HG03025 (cell line): ENCODE results near the gene ADH5.
"Not testable (repeated sequence)": the region's sequence is repeated elsewhere in the genome, so short reads cannot be mapped to it uniquely, and the experiment has no call there.

Experiments used
- ATAC-seq: cut with Tn5 transposase; IDR thresholded peaks from one replicate; pipeline ENCODE4 v1.9.1; 2021; ENCODE audit warnings: mild to moderate bottlenecking, moderate library complexity; ENCODE audit not compliant: unreplicated experiment, low FRiP score

Gene ADH5

DNA sequence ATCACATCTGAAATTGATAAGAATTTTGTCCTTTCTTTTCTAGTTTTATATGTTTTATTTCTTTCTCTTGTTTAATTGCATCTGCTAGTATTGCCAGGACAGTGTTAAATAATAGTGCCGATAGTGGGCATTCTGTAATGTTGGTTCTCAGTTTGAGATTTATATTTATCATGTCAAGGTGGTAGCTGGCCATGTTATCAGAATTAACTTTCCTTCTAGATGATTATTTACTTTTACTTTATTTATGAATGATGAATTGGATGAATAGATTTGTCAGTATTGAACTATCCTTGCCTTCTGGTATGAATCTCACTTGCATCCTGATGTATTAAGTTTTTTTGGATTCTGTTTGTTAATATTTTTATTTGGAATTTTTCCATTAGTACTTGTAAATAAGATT is 50.4 kb downstream of the ADH5 start:
- ATAC-seq = no peak

DNA sequence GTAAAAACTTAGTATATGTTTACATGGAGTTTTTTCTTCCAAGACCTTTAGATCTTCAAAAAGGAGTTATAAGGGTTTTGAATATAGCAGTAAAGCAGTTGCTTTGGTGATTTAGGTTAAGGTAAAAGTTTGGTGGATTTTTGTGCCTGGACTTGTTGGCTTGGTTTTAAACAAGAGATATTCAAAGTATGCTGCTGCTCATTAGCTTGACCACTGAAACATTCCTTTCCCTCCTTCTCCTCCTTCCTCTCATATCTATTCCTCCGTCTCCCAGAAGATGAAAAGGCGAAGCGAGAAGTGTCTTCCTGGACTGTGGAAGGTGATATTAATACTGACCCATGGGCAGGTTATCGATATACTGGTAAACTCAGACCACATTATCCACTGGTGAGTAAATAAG is 54.6 kb downstream of the ADH5 start:
- ATAC-seq = no peak

DNA sequence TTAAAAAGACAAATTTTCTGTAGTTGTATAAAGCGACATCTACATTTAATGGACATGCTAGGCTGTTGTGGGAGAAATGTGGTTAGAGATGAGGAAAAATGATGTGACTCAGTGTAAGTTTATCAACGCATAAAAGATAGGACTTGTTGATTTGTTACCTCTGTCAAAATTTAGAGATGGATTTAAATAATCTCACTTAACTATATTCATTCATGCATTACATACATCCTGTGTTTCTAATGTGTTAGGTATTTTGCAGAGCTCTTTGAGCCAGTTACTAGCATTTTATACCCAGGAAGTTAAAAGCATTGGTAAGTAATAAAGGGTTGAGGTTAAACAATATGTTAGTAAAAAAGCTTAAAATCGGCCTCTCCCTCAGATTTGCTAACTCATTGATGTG is 58.7 kb downstream of the ADH5 start:
- ATAC-seq = no peak

DNA sequence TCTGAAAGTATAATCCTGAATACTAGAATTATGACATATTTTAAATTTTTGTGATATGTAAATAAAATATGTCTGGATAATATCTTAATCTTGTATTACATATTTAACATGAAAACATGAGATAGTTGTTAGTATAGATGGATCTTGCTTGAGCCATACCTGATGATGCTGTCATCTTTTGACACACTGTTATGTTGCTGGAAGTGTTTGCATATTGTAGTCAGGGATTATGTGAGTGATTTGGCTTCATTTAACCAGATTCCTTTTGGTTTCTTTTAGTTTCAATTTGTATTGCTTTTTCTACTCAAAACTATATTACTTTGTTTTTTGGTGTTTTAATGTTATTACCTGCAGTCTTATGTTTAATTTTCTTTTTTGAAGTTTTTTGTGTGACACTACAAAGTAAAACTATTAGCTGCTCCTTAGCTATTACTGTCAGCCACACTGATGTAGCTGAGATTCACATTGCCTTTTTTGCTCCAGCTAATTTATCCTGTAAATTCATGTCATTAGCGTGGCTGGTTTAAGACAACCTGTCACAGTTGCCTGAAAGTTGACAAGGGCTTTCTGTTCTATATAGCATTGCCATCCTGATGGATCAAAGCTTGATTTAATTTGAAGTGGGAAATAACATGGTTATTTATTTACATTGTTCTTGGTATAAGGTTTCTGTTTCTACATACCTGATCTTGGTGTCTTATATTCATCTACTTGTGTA is 59.4 kb downstream of the ADH5 start:
- ATAC-seq = no peak

DNA sequence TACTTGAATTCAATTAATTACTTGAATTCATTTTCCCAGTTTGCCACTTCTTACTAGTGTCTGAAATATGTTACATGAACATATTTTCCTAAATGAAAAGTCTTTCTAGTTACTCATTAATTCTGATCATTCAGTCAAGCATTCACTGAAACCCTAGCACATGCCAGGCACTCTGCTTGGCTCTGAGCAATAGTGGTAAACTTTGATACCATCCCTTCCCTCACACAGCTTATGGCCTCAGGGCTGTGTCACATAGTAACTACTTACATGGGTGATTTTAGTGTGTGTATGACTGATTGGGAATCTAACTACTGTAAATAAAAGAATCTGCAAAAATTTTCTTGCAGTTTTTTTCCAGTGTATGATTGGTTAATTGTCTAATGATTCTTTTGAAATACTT is 60.4 kb downstream of the ADH5 start:
- ATAC-seq = no peak

DNA sequence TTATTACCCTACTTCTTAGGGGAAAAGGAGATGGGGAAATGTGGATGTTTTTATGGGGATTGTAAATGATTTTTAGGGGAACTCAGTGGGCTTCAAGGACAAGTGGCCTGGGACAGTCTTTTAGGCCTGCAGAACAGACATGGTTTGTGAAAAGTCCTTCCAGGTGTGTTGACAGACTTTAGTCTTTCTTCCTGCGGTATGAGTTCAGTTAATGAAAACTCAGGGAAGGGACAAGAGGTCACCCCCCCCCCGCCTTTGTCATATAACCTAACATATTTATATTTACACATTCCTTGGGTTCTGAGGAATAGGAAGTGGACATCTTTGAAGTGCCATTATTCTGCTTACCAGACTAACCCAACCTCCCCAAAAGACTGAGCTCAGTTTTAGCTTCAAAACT is 61.3 kb downstream of the ADH5 start:
- no peak for ATAC-seq

DNA sequence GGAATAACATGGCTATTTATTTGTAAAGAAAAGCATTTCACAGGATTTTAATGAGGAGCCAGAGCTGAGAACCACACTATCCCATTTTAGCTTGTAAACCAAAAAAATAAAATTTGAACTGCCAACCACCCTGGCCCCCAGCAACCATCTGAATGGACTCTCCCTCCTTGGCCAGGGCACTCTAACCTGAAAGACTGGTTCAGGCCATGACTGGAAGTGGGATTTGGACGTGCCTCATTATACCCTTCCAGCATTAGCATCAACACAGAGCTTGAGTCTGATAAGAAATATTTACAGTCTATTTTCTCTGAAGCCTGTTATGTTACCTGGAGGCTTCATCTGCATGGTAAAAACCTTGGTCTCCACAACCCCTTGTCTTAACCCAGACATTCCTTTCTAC is 63.1 kb downstream of the ADH5 start:
- ATAC-seq = no peak

DNA sequence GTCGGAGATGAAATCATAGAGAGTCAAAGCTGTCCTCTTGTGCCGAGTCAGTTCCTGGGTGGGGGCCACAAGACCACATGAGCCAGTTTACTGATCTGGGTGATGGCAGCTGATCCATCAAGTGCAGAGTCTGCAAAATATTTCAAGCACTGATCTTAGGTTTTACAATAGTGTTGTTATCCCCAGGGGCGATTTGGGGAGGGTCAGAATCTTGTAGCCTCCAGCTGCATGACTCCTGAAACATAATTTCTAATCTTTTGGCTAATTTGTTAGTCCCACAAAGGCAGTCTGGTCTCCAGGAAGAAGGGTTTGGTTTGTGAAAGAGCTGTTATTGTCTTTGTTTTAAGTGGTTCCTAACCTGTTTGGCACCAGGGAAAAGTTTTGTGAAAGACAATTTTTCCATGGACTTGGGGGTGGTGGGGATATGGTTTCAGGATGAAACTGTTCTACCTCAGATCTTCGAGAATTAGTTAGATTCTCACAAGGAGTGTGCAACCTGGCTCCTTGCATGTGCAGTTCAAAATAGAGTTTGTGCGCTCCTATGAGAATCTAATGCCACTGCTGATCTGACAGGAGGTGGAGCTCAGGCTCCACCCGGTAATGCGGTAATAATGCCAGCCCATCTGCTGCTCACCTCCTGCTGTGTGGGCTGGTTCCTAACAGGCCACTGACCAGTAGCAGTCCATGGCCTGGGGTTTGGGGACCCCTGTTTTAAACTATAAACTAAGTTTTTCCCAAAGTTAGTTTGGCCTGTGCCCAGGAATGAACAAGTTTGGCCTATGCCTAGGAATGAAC is 63.9 kb downstream of the ADH5 start:
- ATAC-seq = no peak

DNA sequence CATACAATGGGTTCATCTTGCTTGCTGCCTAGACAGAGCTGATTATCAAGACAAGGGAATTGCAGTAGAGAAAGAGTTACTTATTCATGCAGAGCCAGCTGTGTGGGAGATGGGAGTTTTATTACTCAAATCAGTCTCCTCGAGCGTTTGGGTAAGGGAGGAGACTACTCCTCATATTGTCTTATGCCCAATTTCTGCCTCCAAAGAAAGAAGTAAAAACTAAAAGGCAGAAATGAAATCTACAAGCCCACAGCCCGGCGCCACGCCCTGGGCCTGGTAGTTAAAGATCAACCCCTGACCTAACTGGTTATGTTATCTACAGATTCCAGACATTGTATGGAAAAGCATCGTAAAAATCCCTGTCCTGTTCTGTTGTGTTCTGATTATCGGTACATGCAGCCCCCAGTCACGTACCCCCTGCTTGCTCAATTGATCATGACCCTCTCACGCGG is 64.8 kb downstream of the ADH5 start:
- ATAC-seq = not testable (repeated sequence)

DNA sequence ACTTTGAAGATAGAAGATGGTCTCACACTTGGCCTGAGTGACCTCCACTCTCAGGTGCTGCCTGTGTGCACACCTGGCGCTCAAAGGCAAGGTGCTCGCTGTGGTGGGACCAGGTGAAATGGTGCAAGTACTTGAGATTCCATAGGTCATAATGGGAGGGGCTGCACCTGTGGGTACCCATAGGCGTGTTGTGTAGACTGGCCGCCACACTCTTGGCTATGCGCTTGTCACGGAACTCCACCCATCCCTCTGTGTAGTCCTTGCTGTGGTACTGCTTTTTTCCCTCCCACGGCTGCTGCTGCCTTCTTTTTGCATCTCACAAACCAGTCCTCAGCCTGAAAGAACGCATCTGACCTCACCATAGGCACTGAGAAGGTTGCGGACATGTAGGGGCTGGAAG is 66.0 kb downstream of the ADH5 start:
- ATAC-seq = no peak

DNA sequence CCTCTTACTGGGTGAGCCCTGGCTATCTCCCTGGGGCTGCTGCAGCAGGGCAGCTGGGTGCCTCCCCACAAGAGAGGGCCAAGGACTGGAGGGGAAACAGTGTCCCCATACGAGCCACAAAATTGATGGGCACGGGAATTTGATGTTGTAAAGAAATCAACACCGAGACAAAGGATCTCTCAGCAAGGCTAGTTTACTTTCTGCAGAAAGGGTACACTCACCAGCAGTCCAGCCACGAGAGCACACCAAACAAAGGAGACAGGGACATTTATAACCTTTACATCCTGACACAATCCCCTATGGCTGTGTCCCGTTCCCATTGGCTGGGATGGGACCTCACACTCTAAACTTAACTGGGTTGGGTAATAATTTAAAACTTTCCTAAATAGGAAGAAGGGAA is 67.2 kb downstream of the ADH5 start:
- ATAC-seq = no peak
